Stomach (tissue), 9 donors: ENCODE data around the gene NDUFS1. TPM values are rescaled to one million over a fixed set of nuclear protein-coding genes. Genes with fewer than 3 reads are reported as not detected.
"Not testable (repeated sequence)": the region's sequence is repeated elsewhere in the genome, so short reads cannot be mapped to it uniquely, and the experiment has no call there.

Experiments
- DNase-seq, 2 donors: peaks; one replicate each; pipeline versions ENCODE4 v3.0.0 to v3.0.0-alpha.2; 2013 to 2019
- H3K27ac ChIP-seq, 5 donors: fragments of 200-600 bp in 4 of 5; sonication (generic) in 4 of 5; one replicate each; pipeline ENCODE4 v1.5.1; 2013 to 2019; ENCODE audit warnings: mild to moderate bottlenecking in 1 of 5, moderate library complexity in 1 of 5
- H3K27me3 ChIP-seq, 3 donors: fragments of 200-600 bp; sonication (generic); one replicate each; pipeline ENCODE4 v1.5.1; 2017 to 2019; ENCODE audit warnings: mixed run types in 1 of 3
- H3K36me3 ChIP-seq, 4 donors: fragments of 200-600 bp; sonication (generic); 1 replicate in 3 of 4; 2 replicates in 1 of 4; pipeline ENCODE4 v1.5.1; 2016 to 2019
- H3K4me1 ChIP-seq, 4 donors: fragments of 200-600 bp; sonication (generic); one replicate each; pipeline ENCODE4 v1.5.1; 2016 to 2019
- H3K4me3 ChIP-seq, 4 donors: fragments of 200-600 bp; sonication (generic) in 3 of 4; one replicate each; pipeline ENCODE4 v1.5.1; 2016 to 2019; ENCODE audit warnings: mild to moderate bottlenecking in 1 of 4
- H3K9me3 ChIP-seq, 4 donors: fragments of 200-600 bp; sonication (generic); one replicate each; pipeline ENCODE4 v1.5.1; 2016 to 2019
- CTCF ChIP-seq, 7 experiments: fragments of 450-650 bp in 4 of 7; fragments of 200-600 bp in 3 of 7; sonication (generic) in 3 of 7; IDR thresholded peaks; one replicate each; pipeline ENCODE4 v1.5.1; 2016 to 2019; ENCODE audit warnings: antibody characterized with exemption in 7 of 7, control low read depth in 2 of 7, mild to moderate bottlenecking in 1 of 7
- EP300 ChIP-seq: sonication (generic); formaldehyde crosslinking; IDR thresholded peaks from one replicate; pipeline ENCODE4 v1.6.1; 2017; ENCODE audit warnings: antibody characterized with exemption
- POLR2A ChIP-seq, 4 donors: fragments of 450-650 bp; IDR thresholded peaks; one replicate each; pipeline ENCODE4 v1.6.1; 2016; ENCODE audit warnings: antibody characterized with exemption in 4 of 4, control low read depth in 2 of 4, mild to moderate bottlenecking in 1 of 4, moderate library complexity in 1 of 4
- POLR2AphosphoS5 ChIP-seq, 3 donors: sonication (generic); formaldehyde crosslinking; IDR thresholded peaks; one replicate each; pipeline ENCODE4 v1.6.1; 2016; ENCODE audit warnings: antibody characterized with exemption in 3 of 3
- WGBS, 5 donors: extraction: QIAGEN DNeasy Blood & Tissue Kit in 3 of 5; methylation state at CpG; one replicate each; pipeline versions ENCODE4 v1.1.5 to v1.1.7; 2013 to 2018; 5-methylcytosine and 5-hydroxymethylcytosine counted together
- intact Hi-C: fragments of 100-400 bp; cut with DNase I; formaldehyde crosslinking; loops from one replicate; pipeline ENCODE4 v1.15.1; 2023; ENCODE audit warnings: low total_unique reads
- polyA plus RNA-seq, 3 donors: library from polyadenylated mRNA; stranded (reverse); fragments of 200-250 nt; gene quantifications; one replicate each; pipeline ENCODE4 v1.2.3, GENCODE V29; 2013
- total RNA-seq, 5 donors: library from RNA; depleted of rRNA; stranded (reverse); fragments of >200 nt; gene quantifications; one replicate each; pipeline versions ENCODE4 v1.1.0 to v1.2.3, GENCODE V29; 2014 to 2016
- donor health status: healthy with polysubstance abuse.
- donor health status: Bipolar disorder and iron deficiency.
- donor health status: healthy.

NDUFS1 gene
- total and polyA plus RNA-seq, 8 donors = 9.8 to 143 (median 37.6) TPM

DNA sequence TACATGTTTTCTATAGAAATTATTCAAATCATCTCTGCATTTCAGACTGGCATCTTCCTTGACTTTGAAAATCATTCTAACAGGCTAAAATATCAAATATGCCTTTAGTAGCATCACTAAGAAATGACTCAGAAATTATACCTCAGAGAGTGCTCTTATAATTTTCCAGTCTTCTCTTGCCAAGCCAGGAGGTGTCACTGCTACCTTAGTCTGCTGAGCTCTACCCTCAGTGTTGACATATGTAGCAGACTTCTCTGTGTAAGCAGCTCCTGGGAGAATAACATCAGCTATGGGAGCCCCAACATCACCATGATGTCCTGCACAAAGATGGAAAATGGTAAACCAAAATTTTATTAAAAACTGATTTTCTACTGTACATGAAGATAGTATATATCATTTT, 31.6 kb downstream of the NDUFS1 start:
- Histone ChIP-seq H3K36me3 (peaks cover 77 to 100% (median 100%) of the 10 kb centered on the region in 4 donors), H3K4me3 (no peak overlapping the region), H3K4me1 (no peaks in the 10 kb centered on the region), H3K27ac (no peak overlapping the region), H3K9me3 (no peaks in the 10 kb centered on the region), H3K27me3 (no peaks in the 10 kb centered on the region)
- peak in 1 of 2 donors; percentile 5 for DNase-seq
- intact Hi-C loops = no loop called here
- no peak for TF ChIP-seq EP300

DNA sequence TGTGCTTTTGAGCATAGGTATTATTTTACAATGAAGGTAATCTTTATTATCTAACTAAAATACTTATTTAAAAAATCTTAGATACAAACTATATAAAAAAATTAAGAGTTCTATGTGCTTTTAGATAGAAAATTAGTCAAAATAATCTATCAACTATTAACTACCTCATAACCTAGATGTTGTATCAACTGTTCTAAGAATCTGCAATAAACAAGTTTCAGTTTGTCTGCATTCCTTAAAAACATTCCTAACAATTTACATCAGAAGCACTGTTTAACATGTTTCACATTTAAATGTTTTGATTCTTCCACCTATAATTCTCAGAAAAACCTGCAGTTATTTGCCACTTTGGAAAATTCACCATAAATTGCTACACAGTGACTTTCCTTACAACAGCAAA, 33.3 kb downstream of the NDUFS1 start:
- Histone ChIP-seq H3K27ac (no peak overlapping the region), H3K4me1 (no peaks in the 10 kb centered on the region), H3K27me3 (no peaks in the 10 kb centered on the region), H3K9me3 (peaks cover 0 to under 1% (median 0%) of the 10 kb centered on the region in 4 donors), H3K4me3 (no peak overlapping the region), H3K36me3 (peaks cover 80 to 100% (median 100%) of the 10 kb centered on the region in 4 donors)
- intact Hi-C loops = no loop called here
- no peak for TF ChIP-seq EP300
- no peak for TF ChIP-seq CTCF (IDR thresholded peaks at IDR 0.05)
- TF ChIP-seq POLR2A (IDR thresholded peaks at IDR 0.05) = no peak
- TF ChIP-seq POLR2AphosphoS5 (IDR thresholded peaks at IDR 0.05) = no peak
- DNase-seq = no peak

GRCh38 chr2:206122569-206122968, 36.7 kb downstream of the NDUFS1 start:
- H3K4me1 ChIP-seq, H3K27me3 ChIP-seq, H3K4me3 ChIP-seq, H3K9me3 ChIP-seq, H3K27ac ChIP-seq, intact Hi-C loops, DNase-seq: not testable (repeated sequence)
- 96 to 100% (median 98%) methylated on average over 3 of the region's 3 CpGs for WGBS, 5 donors
- H3K36me3 ChIP-seq = peaks cover 56 to 96% (median 92%) of the 10 kb centered on the region in 4 donors

GRCh38 chr2:206116278-206116677, 43.0 kb downstream of the NDUFS1 start:
- no peaks in the 10 kb centered on the region for H3K27me3 ChIP-seq
- H3K4me1 ChIP-seq = no peaks in the 10 kb centered on the region
- no peak overlapping the region for H3K4me3 ChIP-seq
- TF ChIP-seq POLR2A (IDR thresholded peaks at IDR 0.05) = no peak
- peaks cover 0 to 6% (median 2%) of the 10 kb centered on the region in 4 donors for H3K9me3 ChIP-seq
- WGBS, 5 donors = 91 to 96% (median 95%) methylated on average over 15 to 21 of the region's 21 CpGs
- no peak for DNase-seq
- H3K27ac ChIP-seq = no peak overlapping the region
- H3K36me3 ChIP-seq = peaks cover 9 to 86% (median 51%) of the 10 kb centered on the region in 4 donors
- intact Hi-C loops = no loop called here

DNA sequence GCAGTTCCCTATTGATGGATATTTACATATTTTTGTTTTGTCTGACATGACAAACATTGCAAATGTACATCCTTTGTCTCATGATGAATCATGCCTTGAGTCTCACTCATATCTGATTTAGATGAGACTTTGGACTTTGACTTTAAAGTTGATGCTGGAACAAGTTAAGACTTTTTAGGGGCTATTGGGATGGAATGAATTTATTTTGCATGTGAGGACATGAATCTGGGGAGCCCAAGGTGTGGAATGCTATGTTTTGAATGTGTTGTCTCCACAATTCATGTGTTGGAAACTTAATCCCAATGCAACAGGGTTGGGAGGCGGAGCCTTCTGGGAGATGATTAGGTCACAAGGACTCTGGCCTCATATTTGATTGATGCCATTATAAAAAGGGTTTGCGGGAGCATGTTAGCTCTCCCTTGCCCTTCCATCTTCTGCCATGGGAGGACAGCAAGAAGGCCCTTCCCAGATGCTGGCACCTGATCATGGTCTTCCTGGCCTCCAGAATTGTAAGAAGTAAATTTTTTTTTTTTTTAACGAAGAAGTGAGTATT, 44.1 kb downstream of the NDUFS1 start:
- Histone ChIP-seq H3K4me3 (no peak overlapping the region), H3K9me3 (peaks cover 0 to 5% (median 0%) of the 10 kb centered on the region in 4 donors), H3K27ac (no peak overlapping the region), H3K27me3 (no peaks in the 10 kb centered on the region), H3K4me1 (no peaks in the 10 kb centered on the region), H3K36me3 (peaks cover under 1 to 74% (median 39%) of the 10 kb centered on the region in 4 donors)
- intact Hi-C loops = no loop called here
- TF ChIP-seq POLR2AphosphoS5 (IDR thresholded peaks at IDR 0.05) (no peak), EP300 (no peak), CTCF (IDR thresholded peaks at IDR 0.05) (no peak), POLR2A (IDR thresholded peaks at IDR 0.05) (no peak)
- 91 to 100% (median 96%) methylated on average over 3 of the region's 3 CpGs for WGBS, 5 donors
- no peak for DNase-seq

DNA sequence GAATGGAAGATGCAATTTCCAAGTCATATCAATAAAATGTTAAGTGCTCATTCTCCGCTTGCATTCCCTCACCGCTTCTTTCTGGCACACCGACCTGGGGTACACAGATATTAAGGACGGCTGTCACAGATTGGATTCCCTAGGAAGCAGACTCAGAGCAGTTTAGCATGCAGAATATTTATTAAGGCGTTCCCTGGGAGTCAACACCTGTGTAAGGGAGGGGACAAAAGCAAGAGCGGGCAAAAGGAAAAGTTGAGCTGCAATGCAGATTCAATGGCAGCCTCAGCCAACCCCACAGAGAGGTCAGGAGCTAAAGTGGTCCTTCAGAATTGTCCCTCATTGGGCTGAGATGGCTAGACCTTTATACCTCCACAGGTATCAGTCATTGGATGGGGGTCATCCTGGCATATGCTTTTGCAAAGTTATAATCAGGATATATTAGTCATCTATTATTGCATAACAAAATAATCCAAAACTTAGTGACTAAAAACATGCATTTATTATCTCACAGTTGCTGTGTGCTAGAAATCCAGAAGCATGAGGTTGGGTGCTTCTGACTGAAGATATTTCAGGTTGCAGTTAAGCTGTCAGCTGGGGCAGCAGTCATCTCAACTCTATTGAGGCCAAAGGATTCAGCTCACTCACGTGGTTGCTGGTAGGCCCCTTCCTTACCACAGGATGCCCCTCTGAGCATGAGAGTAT, 46.2 kb downstream of the NDUFS1 start:
- WGBS, 5 donors = 90 to 94% (median 93%) methylated on average over 7 of the region's 7 CpGs
- Histone ChIP-seq H3K4me3 (no peak overlapping the region), H3K27ac (no peak overlapping the region), H3K36me3 (peaks cover 0 to 55% (median 22%) of the 10 kb centered on the region in 4 donors), H3K27me3 (no peaks in the 10 kb centered on the region), H3K4me1 (no peaks in the 10 kb centered on the region), H3K9me3 (peaks cover 0 to 5% (median 0%) of the 10 kb centered on the region in 4 donors)
- intact Hi-C loops = no loop called here
- DNase-seq = no peak
- TF ChIP-seq POLR2AphosphoS5 (IDR thresholded peaks at IDR 0.05) = no peak
- no peak for TF ChIP-seq POLR2A (IDR thresholded peaks at IDR 0.05)
- no peak for TF ChIP-seq EP300
- no peak for TF ChIP-seq CTCF (IDR thresholded peaks at IDR 0.05)
